ENCODE measurements around the gene DDIAS. TPM values are rescaled to one million over a fixed set of nuclear protein-coding genes. Genes with fewer than 3 reads are reported as not detected.
A peak's percentile ranks its signal among the peaks of the same experiment; 100 is the strongest.

DDIAS gene
- polyA plus RNA-seq, 3 donors from 2014 or later, result 1.4 to 2.4 TPM; not detected in 1

DNA sequence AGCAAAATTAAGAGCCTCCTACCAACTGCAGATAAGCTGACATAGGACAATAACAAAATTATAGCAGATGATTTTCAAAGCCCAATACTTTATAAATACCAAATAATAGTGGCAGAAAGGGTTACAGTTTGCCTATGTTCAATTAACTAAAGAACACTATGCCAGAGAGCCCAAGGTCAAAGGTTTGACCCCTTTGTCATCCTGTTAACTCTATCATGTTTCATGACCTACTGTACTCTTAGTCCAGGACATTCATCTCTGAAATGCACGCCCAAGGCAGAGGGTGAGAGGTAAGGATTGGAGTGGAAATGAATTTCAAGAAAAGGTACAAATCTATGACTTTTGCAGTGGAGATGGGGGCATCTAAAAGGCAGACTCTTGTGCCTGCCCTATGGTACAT is 70.6 kb downstream of the DDIAS start:
- Mint-ChIP-seq H3K4me1 (peaks cover 35% of the 10 kb centered on the region in 2 donors), H3K27ac (peak overlapping the region; percentile 81 to 92 (median 84)), H3K27me3 (ENCODE audit: low read depth in 3 of 3) (peaks cover 0 to 5% (median under 1%) of the 10 kb centered on the region in 3 donors), H3K4me3 (peak overlapping the region; percentile 81 to 94 (median 90)), H3K36me3 (peaks cover 0 to 9% (median 0%) of the 10 kb centered on the region in 3 donors), H3K9me3 (peaks cover 0 to 1% (median 0%) of the 10 kb centered on the region in 6 donors)
- DNase-seq, result no peak

DNA sequence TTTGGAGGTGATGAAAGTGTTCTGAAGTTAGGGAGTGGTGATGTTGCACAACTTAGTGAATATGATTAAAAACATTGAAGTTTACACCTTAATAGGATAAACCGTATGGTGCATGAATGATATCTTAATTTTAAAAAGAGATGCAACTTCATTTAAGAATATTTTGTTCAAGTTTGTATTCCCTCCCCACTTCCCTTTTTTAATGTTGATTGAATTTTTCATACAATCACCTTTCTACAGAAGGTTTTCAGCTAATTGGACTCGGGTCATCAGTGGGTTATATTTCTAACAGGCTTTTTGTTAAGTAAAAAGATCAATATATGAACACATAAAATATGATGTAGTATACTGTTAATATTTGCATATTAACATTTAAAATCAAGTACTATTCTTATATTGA is 72.6 kb downstream of the DDIAS start:
- H3K27ac Mint-ChIP-seq, result no peak overlapping the region
- peaks cover 0 to 5% (median 0%) of the 10 kb centered on the region in 3 donors for H3K27me3 Mint-ChIP-seq (ENCODE audit: low read depth in 3 of 3)
- peaks cover 33 to 43% of the 10 kb centered on the region in 2 donors for H3K4me1 Mint-ChIP-seq
- no peak overlapping the region for H3K4me3 Mint-ChIP-seq
- H3K9me3 Mint-ChIP-seq, result no peaks in the 10 kb centered on the region
- peaks cover 0 to 9% (median 6%) of the 10 kb centered on the region in 3 donors for H3K36me3 Mint-ChIP-seq
- DNase-seq, result no peak

DNA sequence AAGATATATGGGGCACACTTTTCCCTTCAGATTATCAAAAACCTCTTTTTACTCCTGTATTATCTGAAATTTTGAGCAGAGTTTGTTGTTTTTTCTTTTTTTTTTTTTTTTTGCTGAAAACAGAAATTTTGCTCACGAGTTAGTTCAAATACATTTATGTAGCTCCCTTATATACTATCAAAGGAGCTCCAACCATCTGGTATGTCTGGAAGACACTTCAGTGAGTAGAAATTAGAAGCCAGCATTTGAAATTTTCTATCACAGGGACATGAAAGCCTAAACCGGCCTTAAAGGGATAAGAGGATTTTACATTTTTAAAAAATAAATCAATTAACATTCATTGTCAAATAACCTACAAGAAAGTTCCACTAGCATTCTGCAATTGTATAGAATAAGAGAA is 73.3 kb downstream of the DDIAS start:
- peaks cover 33 to 43% of the 10 kb centered on the region in 2 donors for H3K4me1 Mint-ChIP-seq
- H3K9me3 Mint-ChIP-seq, result no peaks in the 10 kb centered on the region
- H3K4me3 Mint-ChIP-seq, result no peak overlapping the region
- H3K27me3 Mint-ChIP-seq (ENCODE audit: low read depth in 3 of 3), result peaks cover 0 to 5% (median 0%) of the 10 kb centered on the region in 3 donors
- no peak for DNase-seq
- H3K36me3 Mint-ChIP-seq, result peaks cover 0 to 6% (median 6%) of the 10 kb centered on the region in 3 donors
- no peak overlapping the region for H3K27ac Mint-ChIP-seq

DNA sequence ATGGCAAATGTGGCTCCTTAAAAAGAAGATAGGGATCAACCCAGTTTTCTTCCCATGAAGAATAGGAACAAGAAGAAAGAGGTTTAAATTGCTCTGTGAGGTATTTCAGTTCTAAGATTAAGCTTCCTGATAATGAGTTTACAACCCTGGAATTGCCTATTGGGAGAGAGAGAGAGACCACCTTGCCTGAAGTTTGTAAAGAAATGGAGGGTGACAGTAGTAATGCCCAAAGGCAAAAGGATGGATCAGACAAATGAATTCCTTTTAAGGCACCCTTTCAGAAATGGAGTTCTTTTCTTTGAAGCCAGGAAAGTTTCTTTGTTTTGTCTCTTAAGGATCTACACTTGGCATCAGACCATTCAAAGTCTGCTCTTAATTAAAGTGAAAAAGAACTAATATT is 74.3 kb downstream of the DDIAS start:
- Mint-ChIP-seq H3K4me3 (peak overlapping the region in 1 of 5 donors; percentile 12), H3K27ac (peak overlapping the region in 4 of 6 donors; percentile 12 to 84 (median 44)), H3K4me1 (peaks cover 33 to 43% of the 10 kb centered on the region in 2 donors), H3K27me3 (ENCODE audit: low read depth in 3 of 3) (peaks cover 0 to 5% (median 0%) of the 10 kb centered on the region in 3 donors), H3K9me3 (no peaks in the 10 kb centered on the region), H3K36me3 (peaks cover 0 to 6% (median 6%) of the 10 kb centered on the region in 3 donors)
- DNase-seq, result no peak

DNA sequence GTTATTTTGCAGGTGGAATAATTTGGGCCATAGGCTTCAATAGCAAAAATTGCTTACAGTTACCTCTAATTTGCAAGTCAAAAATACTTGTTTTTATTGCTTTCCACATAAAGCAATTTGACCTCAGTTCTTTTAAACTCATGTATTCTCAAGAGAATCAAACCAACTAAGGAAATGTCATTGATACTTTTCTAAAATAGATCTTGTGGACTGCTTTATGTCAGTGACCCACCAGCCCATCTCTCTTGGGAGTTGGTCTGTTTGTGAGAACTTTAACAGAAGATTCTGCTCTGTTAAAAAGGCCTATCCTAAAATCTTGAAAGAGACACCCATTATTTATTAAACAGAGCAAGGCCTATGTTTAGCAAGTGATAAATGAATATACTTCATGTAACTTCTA is 75.2 kb downstream of the DDIAS start:
- Mint-ChIP-seq H3K27me3 (ENCODE audit: low read depth in 3 of 3) (peaks cover 0 to 1% (median 0%) of the 10 kb centered on the region in 3 donors), H3K27ac (peak overlapping the region in 2 of 6 donors; percentile 4 to 69), H3K4me3 (no peak overlapping the region), H3K36me3 (peaks cover 5 to 15% (median 15%) of the 10 kb centered on the region in 3 donors), H3K4me1 (peaks cover 26 to 35% of the 10 kb centered on the region in 2 donors), H3K9me3 (no peaks in the 10 kb centered on the region)
- DNase-seq, result no peak

DNA sequence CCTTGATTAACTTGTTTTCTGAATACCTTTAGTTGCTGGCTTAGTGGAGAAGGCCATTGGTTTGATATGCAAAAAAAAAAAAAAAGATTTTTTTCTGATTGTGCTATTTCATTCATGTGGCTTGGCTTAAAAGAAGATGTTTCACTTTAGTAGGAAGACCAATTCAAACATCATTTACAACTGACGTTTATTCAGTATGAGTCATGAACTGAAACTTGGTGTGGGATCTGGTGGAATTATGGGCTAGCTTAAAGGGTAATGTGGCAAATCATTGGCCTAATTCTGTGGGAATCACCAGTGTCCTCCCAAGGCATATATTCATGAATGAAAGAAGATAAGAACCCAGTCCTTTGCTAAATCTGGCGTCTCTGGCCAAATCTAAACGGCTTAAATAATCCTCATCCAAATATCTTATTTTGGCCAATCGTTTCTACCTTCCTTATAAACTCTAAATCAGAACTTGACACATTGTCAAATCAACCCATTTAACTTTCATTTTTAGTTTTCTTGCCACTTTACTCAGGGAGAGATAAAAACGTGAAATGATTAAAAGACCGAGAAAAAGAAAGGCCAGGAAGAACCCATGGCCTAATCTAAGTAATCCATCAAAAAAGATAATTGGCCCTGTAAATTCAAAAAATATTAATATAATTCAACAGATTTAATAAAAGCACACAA is 77.0 kb downstream of the DDIAS start:
- H3K9me3 Mint-ChIP-seq, result no peaks in the 10 kb centered on the region
- H3K36me3 Mint-ChIP-seq, result peaks cover 10 to 21% (median 20%) of the 10 kb centered on the region in 3 donors
- no peaks in the 10 kb centered on the region for H3K27me3 Mint-ChIP-seq (ENCODE audit: low read depth in 3 of 3)
- peak overlapping the region in 2 of 6 donors; percentile 24 to 63 for H3K27ac Mint-ChIP-seq
- peaks cover 14 to 27% of the 10 kb centered on the region in 2 donors for H3K4me1 Mint-ChIP-seq
- no peak for DNase-seq
- no peak overlapping the region for H3K4me3 Mint-ChIP-seq

DNA sequence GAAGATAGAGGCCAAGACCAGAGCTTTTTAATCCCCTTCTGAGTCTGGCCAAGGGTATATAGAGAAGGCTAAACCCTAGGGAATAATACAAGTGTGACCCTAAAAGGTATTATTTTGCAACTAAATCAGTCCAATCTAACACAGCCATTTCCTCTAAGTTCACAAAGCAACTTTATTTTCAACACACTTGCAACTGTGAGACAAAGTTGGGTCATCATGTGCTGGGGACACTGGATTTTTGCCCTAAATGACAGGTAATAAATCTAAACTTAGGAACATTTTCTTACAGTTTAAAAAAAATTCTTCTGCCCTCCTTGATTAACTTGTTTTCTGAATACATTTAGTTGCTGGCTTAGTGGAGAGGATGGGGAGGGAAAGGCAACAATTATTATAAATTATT is 78.3 kb downstream of the DDIAS start:
- Mint-ChIP-seq H3K27ac (no peak overlapping the region), H3K36me3 (peaks cover 15 to 28% (median 26%) of the 10 kb centered on the region in 3 donors), H3K4me1 (peaks cover 13 to 27% of the 10 kb centered on the region in 2 donors), H3K27me3 (ENCODE audit: low read depth in 3 of 3) (no peaks in the 10 kb centered on the region), H3K4me3 (no peak overlapping the region), H3K9me3 (no peaks in the 10 kb centered on the region)
- no peak for DNase-seq

DNA sequence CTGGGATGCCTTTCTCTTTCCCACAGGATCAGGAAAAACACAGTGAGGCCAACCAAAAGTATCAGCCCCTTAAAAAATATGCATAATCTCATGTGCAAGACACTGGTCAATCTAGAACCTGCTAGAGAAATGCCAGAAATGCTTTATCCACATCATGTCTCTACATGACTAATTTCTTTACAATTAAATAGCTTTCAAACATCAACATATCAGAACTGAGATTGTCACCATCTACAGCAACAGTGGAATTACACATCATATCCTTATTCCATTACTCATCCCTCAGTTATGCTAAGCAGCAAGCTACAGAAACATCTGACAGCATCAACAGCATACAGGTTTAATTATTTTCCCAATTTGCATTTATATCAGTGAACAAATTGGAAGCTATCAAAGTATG is 78.8 kb downstream of the DDIAS start:
- Mint-ChIP-seq H3K27me3 (ENCODE audit: low read depth in 3 of 3) (no peaks in the 10 kb centered on the region), H3K4me1 (peaks cover 11 to 24% of the 10 kb centered on the region in 2 donors), H3K27ac (peak overlapping the region in 1 of 6 donors; percentile 35), H3K4me3 (no peak overlapping the region), H3K36me3 (peaks cover 15 to 28% (median 26%) of the 10 kb centered on the region in 3 donors), H3K9me3 (no peaks in the 10 kb centered on the region)
- DNase-seq, result no peak

DNA sequence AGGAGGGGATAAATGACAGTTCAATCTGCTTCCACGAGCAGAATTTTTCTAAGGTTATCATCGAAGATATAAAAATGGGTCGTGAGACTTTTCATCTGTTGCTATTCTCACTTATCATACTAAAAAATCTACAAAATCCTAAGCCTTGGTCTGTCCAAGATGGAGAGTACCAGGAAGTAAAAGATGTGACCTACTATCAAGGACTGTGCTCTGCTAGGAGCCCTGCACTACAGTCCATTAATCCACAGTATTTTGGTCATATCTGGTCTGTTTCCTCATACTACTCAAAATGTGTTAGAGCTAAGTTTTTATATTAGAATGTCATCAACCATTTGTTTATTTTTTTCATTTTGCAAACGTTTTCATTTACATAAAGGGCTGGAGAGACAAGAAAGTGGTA is 79.4 kb downstream of the DDIAS start:
- H3K27ac Mint-ChIP-seq, result no peak overlapping the region
- no peaks in the 10 kb centered on the region for H3K27me3 Mint-ChIP-seq (ENCODE audit: low read depth in 3 of 3)

DNA sequence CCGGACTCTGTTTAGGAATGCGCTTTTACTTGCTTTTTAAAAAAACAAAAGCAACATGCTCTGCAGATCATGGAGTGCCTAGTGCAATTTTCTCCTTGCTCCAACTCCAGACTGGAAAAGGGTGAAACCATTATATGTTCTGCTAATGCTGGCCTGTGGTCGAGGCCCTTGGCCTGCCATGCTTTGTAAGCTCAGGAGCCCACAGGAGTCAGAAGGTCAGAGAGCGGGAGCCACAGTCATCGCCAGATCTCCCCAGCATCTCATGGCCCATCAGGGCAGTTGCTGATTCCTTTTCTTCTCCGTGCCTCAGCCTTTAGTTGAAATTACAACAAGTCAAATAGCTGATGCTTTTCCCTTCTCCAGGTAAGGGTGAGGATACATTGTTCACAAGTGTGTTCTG is 80.3 kb downstream of the DDIAS start:
- H3K27me3 Mint-ChIP-seq (ENCODE audit: low read depth in 3 of 3), result no peaks in the 10 kb centered on the region
- H3K4me3 Mint-ChIP-seq, result no peak overlapping the region
- peaks cover 0 to 9% of the 10 kb centered on the region in 2 donors for H3K4me1 Mint-ChIP-seq
- peak overlapping the region in 2 of 6 donors; percentile 7 to 45 for H3K27ac Mint-ChIP-seq
- no peak for DNase-seq
- H3K9me3 Mint-ChIP-seq, result no peaks in the 10 kb centered on the region
- peaks cover 15 to 28% (median 26%) of the 10 kb centered on the region in 3 donors for H3K36me3 Mint-ChIP-seq

More for the DNA sequence above, 79.4 kb downstream of the DDIAS start:
- Mint-ChIP-seq H3K4me1 (peaks cover 7 to 17% of the 10 kb centered on the region in 2 donors), H3K4me3 (no peak overlapping the region), H3K36me3 (peaks cover 15 to 28% (median 26%) of the 10 kb centered on the region in 3 donors), H3K9me3 (no peaks in the 10 kb centered on the region)
- no peak for DNase-seq

Other genes with a start within 250 kb of the DDIAS start
- gene FAM181B, start 167.9 kb upstream of the DDIAS start, polyA plus RNA-seq, result not detected
- 100 to 1,000 TPM in 1 of 3 donors, 10 to 100 TPM in 2; 65.1 to 104 (median 80.0) TPM for gene PRCP, start 1.3 kb upstream of the DDIAS start, polyA plus RNA-seq
- 1 to 10 TPM; 2.2 to 6.5 (median 6.0) TPM for gene RAB30, start 170.2 kb downstream of the DDIAS start, polyA plus RNA-seq

Measured in immature natural killer cell (primary cell).